H9 (cell line): ENCODE results near the gene MRPS16. TPM values are rescaled to one million over a fixed set of nuclear protein-coding genes. Genes with fewer than 3 reads are reported as not detected.

Source experiments
- DNase-seq: peaks from one replicate; pipeline ENCODE4 v3.0.0-alpha.2; 2017
- H2AFZ ChIP-seq: one replicate; pipeline ENCODE4 v1.6.1; 2013; ENCODE audit warnings: mild to moderate bottlenecking, low read length, control low read depth, moderate library complexity
- H2AK5ac ChIP-seq: 2 replicates; pipeline ENCODE4 v1.6.1; 2013; ENCODE audit warnings: low read length, control low read depth, mixed read lengths; ENCODE audit not compliant: insufficient read length
- H2BK120ac ChIP-seq: one replicate; pipeline ENCODE4 v1.6.1; 2013; ENCODE audit warnings: low read depth, mild to moderate bottlenecking, low read length, control low read depth, inconsistent platforms; ENCODE audit not compliant: poor library complexity, severe bottlenecking
- H2BK12ac ChIP-seq: 2 replicates; pipeline ENCODE4 v1.6.1; 2013; ENCODE audit warnings: low read length, control low read depth, mixed read lengths, low read depth; ENCODE audit not compliant: insufficient read length
- H2BK15ac ChIP-seq: 2 replicates; pipeline ENCODE4 v1.6.1; 2013; ENCODE audit warnings: low read depth, low read length, control low read depth
- H2BK20ac ChIP-seq: one replicate; pipeline ENCODE4 v1.6.1; 2013; ENCODE audit warnings: low read depth, mild to moderate bottlenecking, low read length, control low read depth, inconsistent platforms; ENCODE audit not compliant: poor library complexity, severe bottlenecking
- H2BK5ac ChIP-seq: 2 replicates; pipeline ENCODE4 v1.6.1; 2013; ENCODE audit warnings: low read length, control low read depth, mixed read lengths; ENCODE audit not compliant: insufficient read length
- H3K14ac ChIP-seq: 2 replicates; pipeline ENCODE4 v1.6.1; 2013; ENCODE audit warnings: low read length, control low read depth; ENCODE audit not compliant: insufficient read depth
- H3K18ac ChIP-seq: 2 replicates; pipeline ENCODE4 v1.6.1; 2013; ENCODE audit warnings: low read depth, mild to moderate bottlenecking, mixed read lengths, low read length, control low read depth; ENCODE audit not compliant: insufficient read length
- H3K23ac ChIP-seq: 2 replicates; pipeline ENCODE4 v1.6.1; 2013; ENCODE audit warnings: low read length, control low read depth, mixed read lengths, low read depth; ENCODE audit not compliant: insufficient read length
- H3K23me2 ChIP-seq: 2 replicates; pipeline ENCODE4 v1.6.1; 2013; ENCODE audit warnings: low read depth, mild to moderate bottlenecking, mixed read lengths, low read length, control low read depth; ENCODE audit not compliant: insufficient read length, poor library complexity, severe bottlenecking
- H3K27ac ChIP-seq: 2 replicates; pipeline ENCODE4 v1.5.1; 2013; ENCODE audit warnings: low read length, control low read depth, mixed read lengths, low read depth; ENCODE audit not compliant: insufficient read length
- H3K27me3 ChIP-seq: 2 replicates; pipeline ENCODE4 v1.6.1; 2013; ENCODE audit warnings: low read length, control low read depth, inconsistent platforms; ENCODE audit not compliant: insufficient read depth
- H3K4ac ChIP-seq: 2 replicates; pipeline ENCODE4 v1.6.1; 2013; ENCODE audit warnings: low read depth, mild to moderate bottlenecking, control low read depth, inconsistent platforms, low read length, moderate library complexity
- H3K4me1 ChIP-seq: 2 replicates; pipeline ENCODE4 v1.6.1; 2013; ENCODE audit warnings: low read length, control low read depth, inconsistent platforms; ENCODE audit not compliant: insufficient read depth
- H3K4me2 ChIP-seq: 2 replicates; pipeline ENCODE4 v1.6.1; 2013; ENCODE audit warnings: low read length, control low read depth, mixed read lengths; ENCODE audit not compliant: insufficient read length, insufficient read depth
- H3K56ac ChIP-seq: 2 replicates; pipeline ENCODE4 v1.6.1; 2013; ENCODE audit warnings: low read depth, mild to moderate bottlenecking, mixed read lengths, low read length, control low read depth; ENCODE audit not compliant: insufficient read length
- H3K79me1 ChIP-seq: 2 replicates; pipeline ENCODE4 v1.6.1; 2013; ENCODE audit warnings: low read depth, mild to moderate bottlenecking, moderate library complexity, low read length, control low read depth, inconsistent platforms; ENCODE audit not compliant: insufficient read depth, poor library complexity, severe bottlenecking
- H3K79me2 ChIP-seq: 2 replicates; pipeline ENCODE4 v1.6.1; 2013; ENCODE audit warnings: low read length, control low read depth, inconsistent platforms; ENCODE audit not compliant: insufficient read depth
- H3K9ac ChIP-seq: 2 replicates; pipeline ENCODE4 v1.6.1; 2013; ENCODE audit warnings: low read length, control low read depth, mixed read lengths; ENCODE audit not compliant: insufficient read length; ENCODE audit errors: extremely low read depth
- H3K9me3 ChIP-seq: one replicate; pipeline ENCODE4 v1.6.1; 2013; ENCODE audit warnings: low read depth, low read length, inconsistent platforms; ENCODE audit not compliant: control insufficient read depth
- H3T11ph ChIP-seq: one replicate; pipeline ENCODE4 v1.6.1; 2013; ENCODE audit warnings: mild to moderate bottlenecking, low read length, control low read depth, inconsistent platforms
- H4K20me1 ChIP-seq: one replicate; pipeline ENCODE4 v1.6.1; 2013; ENCODE audit not compliant: control insufficient read depth, insufficient read length, insufficient read depth
- H4K5ac ChIP-seq: 2 replicates; pipeline ENCODE4 v1.6.1; 2013; ENCODE audit warnings: low read depth, mild to moderate bottlenecking, mixed read lengths, low read length, control low read depth; ENCODE audit not compliant: insufficient read length
- H4K8ac ChIP-seq: replicated peaks from 2 replicates; pipeline ENCODE4 v1.6.1; 2013; ENCODE audit warnings: low read length, control low read depth, mixed read lengths, low read depth; ENCODE audit not compliant: insufficient read length
- H4K91ac ChIP-seq: 2 replicates; pipeline ENCODE4 v1.6.1; 2013; ENCODE audit warnings: low read depth, mild to moderate bottlenecking, moderate library complexity, mixed read lengths, low read length, control low read depth; ENCODE audit not compliant: insufficient read length
- H3K27ac Mint-ChIP-seq, 3 experiments: 2 replicates in 2 of 3; 3 replicates in 1 of 3; pipeline ENCODE4 v1.8.0; 2020 to 2021; ENCODE audit warnings: mixed read lengths in 3 of 3, mild to moderate bottlenecking in 1 of 3, moderate library complexity in 1 of 3
- H3K27me3 Mint-ChIP-seq: 2 replicates; pipeline ENCODE4 v1.8.0; 2021; ENCODE audit warnings: low read depth, mild to moderate bottlenecking, moderate library complexity, mixed read lengths
- H3K36me3 Mint-ChIP-seq, 3 experiments: 2 replicates in 2 of 3; 3 replicates in 1 of 3; pipeline ENCODE4 v1.8.0; 2020 to 2021; ENCODE audit warnings: low read depth in 3 of 3, mixed read lengths in 3 of 3; ENCODE audit not compliant: insufficient read depth in 1 of 3
- H3K4me1 Mint-ChIP-seq, 2 experiments: 2 replicates each; pipeline ENCODE4 v1.8.0; 2020; ENCODE audit warnings: mixed read lengths in 2 of 2
- H3K4me3 Mint-ChIP-seq, 2 experiments: 2 replicates in 1 of 2; 3 replicates in 1 of 2; pipeline ENCODE4 v1.8.0; 2020 to 2021; ENCODE audit warnings: mild to moderate bottlenecking in 2 of 2, mixed read lengths in 2 of 2, moderate library complexity in 1 of 2
- H3K9me3 Mint-ChIP-seq, 2 experiments: 2 replicates in 1 of 2; 3 replicates in 1 of 2; pipeline ENCODE4 v1.8.0; 2020; ENCODE audit warnings: mild to moderate bottlenecking in 2 of 2, mixed read lengths in 2 of 2, moderate library complexity in 1 of 2
- CTCF ChIP-seq: fragments of 200-600 bp; sonication (generic); conservative IDR thresholded peaks from 3 replicates; pipeline ENCODE4 v1.8.0; 2021; ENCODE audit warnings: antibody characterized with exemption, mild to moderate bottlenecking
- WGBS: extraction: QIAGEN DNeasy Blood & Tissue Kit; methylation state at CpG from one replicate; pipeline ENCODE4 v1.1.7; 2013; ENCODE audit warnings: missing lambda C conversion rate, low lambda C conversion rate, mixed read lengths; ENCODE audit not compliant: insufficient read length; ENCODE audit errors: extremely low coverage; 5-methylcytosine and 5-hydroxymethylcytosine counted together
- total RNA-seq: library from RNA; stranded (reverse); gene quantifications from 2 replicates; pipeline ENCODE4 v1.2.1, GENCODE V29; 2021

MRPS16 gene
- total RNA-seq, 1 experiment from 2014 or later: 122 TPM

- no peaks in the 10 kb centered on the region for H3K4me1 ChIP-seq
- no peak overlapping the region for H3T11ph ChIP-seq
- H2BK12ac ChIP-seq: no peak overlapping the region
- H3K27ac ChIP-seq: no peak overlapping the region
- no peak overlapping the region for H2BK120ac ChIP-seq
- H4K8ac ChIP-seq: no peak overlapping the region
- no peak for TF ChIP-seq CTCF
- no peak overlapping the region for H3K4me3 Mint-ChIP-seq
- no peaks in the 10 kb centered on the region for H3K27me3 Mint-ChIP-seq
- H3K36me3 Mint-ChIP-seq: peaks cover 27 to 60% (median 55%) of the 10 kb centered on the region in 3 experiments; a peak in 6 of 7 replicates
- no peak overlapping the region for H2AFZ ChIP-seq
- WGBS: no CpG with 5 or more reads among the region's 5 CpGs
- no peak overlapping the region for H2BK20ac ChIP-seq
- H2AK5ac ChIP-seq: no peak overlapping the region
- peaks cover 4% of the 10 kb centered on the region for H3K79me1 ChIP-seq
- H3K4ac ChIP-seq: no peak overlapping the region
- no peak overlapping the region for H2BK15ac ChIP-seq
- H3K27me3 ChIP-seq: no peaks in the 10 kb centered on the region
- H3K23ac ChIP-seq: no peak overlapping the region
- no peaks in the 10 kb centered on the region for H3K9me3 Mint-ChIP-seq
- H3K4me1 Mint-ChIP-seq: no peaks in the 10 kb centered on the region
- DNase-seq: no peak
- no peak overlapping the region for H3K56ac ChIP-seq
- no peaks in the 10 kb centered on the region for H3K9me3 ChIP-seq
- no peak overlapping the region for H3K18ac ChIP-seq
- no peak overlapping the region for H2BK5ac ChIP-seq
- no peak overlapping the region for H3K4me2 ChIP-seq
- no peak overlapping the region for H4K5ac ChIP-seq
- no peak overlapping the region for H3K9ac ChIP-seq
- H4K20me1 ChIP-seq: no peaks in the 10 kb centered on the region
- H3K23me2 ChIP-seq: no peaks in the 10 kb centered on the region
- H3K79me2 ChIP-seq: no peaks in the 10 kb centered on the region
- H3K27ac Mint-ChIP-seq: no peak overlapping the region
- no peak overlapping the region for H4K91ac ChIP-seq
- no peak overlapping the region for H3K14ac ChIP-seq
Measured at GRCh38 chr10:73238990-73239566, 13.4 kb downstream of the MRPS16 start.
